Endothelial cell of umbilical vein (primary cell): ENCODE results near the gene HMGA1. TPM values are rescaled to one million over a fixed set of nuclear protein-coding genes. Genes with fewer than 3 reads are reported as not detected.

Experiments used
- BruUV-seq: library from RNA; stranded (reverse); fragments of 400-500 nt; replicated peaks from 2 replicates; lab custom pipeline; 2021; lab: Mats Ljungman, UMichigan
- CTCF ChIA-PET: fragments of 300-600, 350-600 bp; sonication (Branson Sonifier 250); formaldehyde crosslinking; loops from one replicate; lab custom pipeline; 2021; ENCODE audit warnings: antibody characterized with exemption, inconsistent platforms; lab: Charles Lee
- POLR2A ChIA-PET: fragments of 300-600, 350-600 bp; sonication (Branson Sonifier 250); formaldehyde crosslinking; loops from one replicate; lab custom pipeline; 2021; ENCODE audit warnings: antibody characterized with exemption, inconsistent platforms; lab: Charles Lee
- DNase-seq: peaks from one replicate; pipeline ENCODE4 v3.0.0-alpha.2; 2011; ENCODE audit warnings: low read depth, low spot score
- FAIRE-seq: peaks from 2 replicates; lab custom pipeline; 2011; peaks lifted over from hg19 to GRCh38; lab: Jason Lieb, UNC
- H2AFZ ChIP-seq: 2 replicates; pipeline ENCODE4 v1.6.0; 2012; ENCODE audit warnings: low read depth, low read length, control low read depth, inconsistent platforms
- H3K27ac ChIP-seq: 2 replicates; pipeline ENCODE4 v1.5.1; 2011; ENCODE audit warnings: low read depth, mild to moderate bottlenecking, control low read depth, low read length, moderate library complexity; ENCODE audit not compliant: insufficient read depth
- H3K27me3 ChIP-seq, 2 experiments: 2 replicates each; pipeline versions ENCODE4 v1.6.0 to v1.6.1; 2011; ENCODE audit warnings: low read length in 2 of 2, mixed read lengths in 1 of 2; ENCODE audit not compliant: control insufficient read depth in 2 of 2, insufficient read depth in 2 of 2
- H3K36me3 ChIP-seq, 2 experiments: 2 replicates in 1 of 2; 3 replicates in 1 of 2; pipeline ENCODE4 v1.5.1; 2011; ENCODE audit warnings: low read length in 2 of 2, mild to moderate bottlenecking in 1 of 2, moderate library complexity in 1 of 2; ENCODE audit not compliant: control insufficient read depth in 2 of 2, insufficient read depth in 2 of 2; ENCODE audit errors: extremely low read depth in 1 of 2
- H3K4me1 ChIP-seq: 3 replicates; pipeline ENCODE4 v1.5.1; 2011; ENCODE audit warnings: mild to moderate bottlenecking, low read length; ENCODE audit not compliant: control insufficient read depth, insufficient read depth; ENCODE audit errors: extremely low read depth
- H3K4me2 ChIP-seq: 2 replicates; pipeline ENCODE4 v1.6.1; 2011; ENCODE audit warnings: low read length, control low read depth, mixed read lengths; ENCODE audit not compliant: insufficient read depth
- H3K4me3 ChIP-seq, 3 experiments: fragments of 200-600 bp in 1 of 3; sonication (generic), shearing (Covaris generic) in 1 of 3; replicated peaks in 1 of 3; 2 replicates each; pipeline ENCODE4 v1.5.1; 2011 to 2016; ENCODE audit warnings: control low read depth in 3 of 3, low read length in 3 of 3, mild to moderate bottlenecking in 2 of 3, inconsistent platforms in 1 of 3, low read depth in 1 of 3, moderate library complexity in 1 of 3; ENCODE audit not compliant: insufficient read depth in 1 of 3
- H3K79me2 ChIP-seq: 2 replicates; pipeline ENCODE4 v1.6.0; 2012; ENCODE audit warnings: low read length, inconsistent platforms; ENCODE audit not compliant: control insufficient read depth, insufficient read depth
- H3K9ac ChIP-seq: replicated peaks from 2 replicates; pipeline ENCODE3; 2011; ENCODE audit warnings: low read length, control low read depth; ENCODE audit not compliant: insufficient read depth; ENCODE audit errors: extremely low read depth
- H3K9me1 ChIP-seq: replicated peaks from 3 replicates; pipeline ENCODE4 v1.6.0; 2011; ENCODE audit warnings: mild to moderate bottlenecking, low read length; ENCODE audit not compliant: control insufficient read depth, insufficient read depth; ENCODE audit errors: extremely low read depth
- H3K9me3 ChIP-seq: replicated peaks from 2 replicates; pipeline ENCODE4 v1.5.1; 2012; ENCODE audit warnings: low read length, inconsistent platforms; ENCODE audit not compliant: control insufficient read depth, insufficient read depth
- H4K20me1 ChIP-seq: replicated peaks from 2 replicates; pipeline ENCODE3; 2011; ENCODE audit warnings: mild to moderate bottlenecking, low read length; ENCODE audit not compliant: control insufficient read depth, insufficient read depth; ENCODE audit errors: extremely low read depth
- FOS ChIP-seq: IDR thresholded peaks from 2 replicates; pipeline ENCODE4 v1.6.1; 2011; ENCODE audit warnings: mild to moderate bottlenecking, low read length, moderate library complexity, borderline replicate concordance; ENCODE audit not compliant: insufficient read depth
- JUN ChIP-seq: IDR thresholded peaks from 2 replicates; pipeline ENCODE4 v1.6.1; 2011; ENCODE audit warnings: borderline replicate concordance, low read depth; ENCODE audit not compliant: insufficient read length, insufficient read depth
- POLR2A ChIP-seq: IDR thresholded peaks from 2 replicates; pipeline ENCODE4 v1.6.1; 2012; ENCODE audit warnings: low read depth, mild to moderate bottlenecking, control low read depth, low read length
- POLR2AphosphoS5 ChIP-seq: IDR thresholded peaks from 2 replicates; pipeline ENCODE4 v1.6.1; 2012; ENCODE audit warnings: low read depth, mild to moderate bottlenecking, control low read depth, low read length, moderate library complexity; ENCODE audit not compliant: insufficient read depth
- dilution Hi-C: fragments of 300-500 bp; cut with MboI; formaldehyde crosslinking; loops from one replicate; pipeline ENCODE4 v1.15.0; 2019; ENCODE audit warnings: low sequenced_read_pairs; ENCODE audit not compliant: extremely low pct_ligation_motif_present
- intact Hi-C: fragments of 100-400 bp; cut with micrococcal nuclease; formaldehyde crosslinking; loops from one replicate; pipeline ENCODE4 v1.10.0; 2022
- polyA plus RNA-seq, 4 experiments: library from polyadenylated mRNA; depleted of rRNA in 3 of 4; stranded (reverse) in 3 of 4; unstranded in 1 of 4; fragments of >200 nt; gene quantifications; 2 replicates each; pipeline versions ENCODE4 v1.2.1 to v1.2.3, GENCODE V29; 2011 to 2012; ENCODE audit warnings: missing spikeins in 1 of 4
- total RNA-seq: library from RNA; stranded (reverse); gene quantifications from 2 replicates; pipeline ENCODE4 v1.2.3, GENCODE V29; 2021

HMGA1 gene
- total and polyA plus RNA-seq, 2 donors (not counting 3 experiments of a cell fraction or from before 2014, with no cell fraction given) = 425 to 1,108 TPM

- H3K36me3 ChIP-seq = no peaks in the 10 kb centered on the region
- FAIRE-seq (peak; percentile 44), DNase-seq (no peak)
- H4K20me1 ChIP-seq = no peaks in the 10 kb centered on the region
- peaks cover 16% of the 10 kb centered on the region for H3K4me1 ChIP-seq
- peak overlapping the region; percentile 87 for H2AFZ ChIP-seq
- peak overlapping the region; percentile 53 for H3K9ac ChIP-seq
- H3K27ac ChIP-seq = peak overlapping the region; percentile 63
- H3K27me3 ChIP-seq = no peaks in the 10 kb centered on the region
- dilution Hi-C loops (no loop called here), intact Hi-C loops (no loop called here)
- CTCF ChIA-PET = interaction anchor here (0.7 to 2.6 kb wide), 8 partner anchors 10 to 192 kb away, joined by 3 to 20 read pairs (median 6); partner anchors contain the start of gene HMGA1
- H3K4me2 ChIP-seq = peak overlapping the region; percentile 32
- H3K79me2 ChIP-seq = no peaks in the 10 kb centered on the region
- H3K4me3 ChIP-seq = no peak overlapping the region
- POLR2A ChIA-PET = interaction anchor here (0.6 to 2.8 kb wide), 5 partner anchors 13 to 434 kb away, joined by 3 to 35 read pairs (median 3); partner anchors contain the start of gene HMGA1
- BruUV-seq = no TSS peak
- H3K9me3 ChIP-seq = no peaks in the 10 kb centered on the region
- H3K9me1 ChIP-seq = no peaks in the 10 kb centered on the region
- no peak for TF ChIP-seq FOS
- TF ChIP-seq POLR2AphosphoS5 = peak; percentile 69
- peak; percentile 57 for TF ChIP-seq POLR2A
- TF ChIP-seq JUN = no peak
These were observed 13.2 kb upstream of the HMGA1 start for GRCh38 chr6:34223381-34223955.
